DOHH2 (cell line): ENCODE measurements around the gene WAS.
A peak's percentile ranks its signal among the peaks of the same experiment; 100 is the strongest.

Source experiments
- H3F3A ChIP-seq: fragments of 200-600 bp; sonication (generic), shearing (Covaris generic); 2 replicates; pipeline ENCODE4 v1.6.0; 2016; ENCODE audit warnings: antibody characterized with exemption, mild to moderate bottlenecking; ENCODE audit not compliant: control insufficient read depth, insufficient read depth
- H3K27ac ChIP-seq: fragments of 200-600 bp; sonication (generic); 2 replicates; pipeline ENCODE4 v1.5.1; 2014; ENCODE audit warnings: low read depth, mild to moderate bottlenecking, low read length, moderate library complexity
- H3K27me3 ChIP-seq: fragments of 200-600 bp; sonication (generic); 2 replicates; pipeline ENCODE4 v1.6.1; 2014; ENCODE audit warnings: mild to moderate bottlenecking, low read length, mixed read lengths; ENCODE audit not compliant: control insufficient read depth
- H3K36me3 ChIP-seq: fragments of 200-600 bp; sonication (generic); 2 replicates; pipeline ENCODE4 v1.6.1; 2014; ENCODE audit warnings: mild to moderate bottlenecking, low read length, moderate library complexity, mixed read lengths; ENCODE audit not compliant: control insufficient read depth
- H3K4me1 ChIP-seq: fragments of 200-600 bp; sonication (generic); 2 replicates; pipeline ENCODE4 v1.6.1; 2014; ENCODE audit warnings: mild to moderate bottlenecking, low read length, mixed read lengths; ENCODE audit not compliant: control insufficient read depth
- H3K4me2 ChIP-seq: fragments of 200-600 bp; sonication (generic); 2 replicates; pipeline ENCODE4 v1.6.0; 2014; ENCODE audit warnings: mild to moderate bottlenecking, low read length, moderate library complexity
- H3K4me3 ChIP-seq: fragments of 200-600 bp; sonication (generic); 2 replicates; pipeline ENCODE4 v1.5.1; 2014; ENCODE audit warnings: mild to moderate bottlenecking, low read length, mixed read lengths
- H3K79me2 ChIP-seq: fragments of 200-600 bp; sonication (generic); 2 replicates; pipeline ENCODE4 v1.6.1; 2014; ENCODE audit warnings: mild to moderate bottlenecking, low read length, mixed read lengths; ENCODE audit not compliant: control insufficient read depth
- H3K9me2 ChIP-seq: fragments of 200-600 bp; sonication (generic); replicated peaks from 2 replicates; pipeline ENCODE4 v1.6.1; 2014; ENCODE audit warnings: mild to moderate bottlenecking, low read length, mixed read lengths; ENCODE audit not compliant: control insufficient read depth
- H3K9me3 ChIP-seq: fragments of 200-600 bp; sonication (generic); 2 replicates; pipeline ENCODE4 v1.6.1; 2014; ENCODE audit warnings: antibody characterized with exemption, low read length, mixed read lengths; ENCODE audit not compliant: control insufficient read depth, insufficient read depth
- H4K20me1 ChIP-seq: fragments of 200-600 bp; sonication (generic); 2 replicates; pipeline ENCODE4 v1.6.0; 2014; ENCODE audit warnings: low read depth, mild to moderate bottlenecking, antibody characterized with exemption, low read length, moderate library complexity; ENCODE audit not compliant: control insufficient read depth, insufficient read depth
- EZH2phosphoT487 ChIP-seq: fragments of 200-600 bp; sonication (generic); IDR thresholded peaks from 2 replicates; pipeline ENCODE4 v1.6.1; 2017; ENCODE audit warnings: borderline replicate concordance, mild to moderate bottlenecking, antibody characterized with exemption, low read length, moderate library complexity, mixed read lengths
- TF ChIP-seq, protein P1 (sequence below): fragments of 200-600 bp; sonication (generic); IDR thresholded peaks from one replicate; pipeline ENCODE4 v1.5.1; 2014; ENCODE audit warnings: antibody characterized with exemption, mild to moderate bottlenecking, low read depth, low read length; ENCODE audit not compliant: poor library complexity, severe bottlenecking

WAS gene

DNA sequence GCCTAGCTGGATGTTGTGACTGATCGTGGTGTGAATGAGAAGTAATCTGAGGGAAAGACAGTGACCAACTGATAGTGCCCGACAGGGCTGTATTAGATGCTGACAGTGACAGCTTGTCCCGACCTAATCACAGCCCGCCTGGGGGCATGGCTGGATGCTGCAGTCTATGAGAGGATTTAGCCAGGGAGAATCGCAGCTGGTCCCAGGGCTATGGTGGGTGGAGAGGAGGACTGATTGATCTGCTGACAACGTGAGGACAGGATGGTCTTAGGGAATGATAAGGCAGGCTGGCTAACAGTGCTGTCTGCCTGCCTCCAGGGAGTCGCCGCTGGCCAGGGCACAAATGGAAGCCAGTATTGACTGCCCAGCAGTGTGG, 12.3 kb downstream of the WAS start:
- Histone ChIP-seq H4K20me1 (no peaks in the 10 kb centered on the region), H3K27ac (peak overlapping the region; percentile 73), H3K4me3 (peak overlapping the region; percentile 84), H3F3A (no peaks in the 10 kb centered on the region), H3K9me2 (no peaks in the 10 kb centered on the region), H3K27me3 (no peaks in the 10 kb centered on the region), H3K36me3 (peaks cover 28% of the 10 kb centered on the region), H3K9me3 (no peaks in the 10 kb centered on the region), H3K4me1 (peaks cover 22% of the 10 kb centered on the region), H3K4me2 (peak overlapping the region; percentile 95), H3K79me2 (peaks cover 40% of the 10 kb centered on the region)
- TF ChIP-seq, protein P1, sequence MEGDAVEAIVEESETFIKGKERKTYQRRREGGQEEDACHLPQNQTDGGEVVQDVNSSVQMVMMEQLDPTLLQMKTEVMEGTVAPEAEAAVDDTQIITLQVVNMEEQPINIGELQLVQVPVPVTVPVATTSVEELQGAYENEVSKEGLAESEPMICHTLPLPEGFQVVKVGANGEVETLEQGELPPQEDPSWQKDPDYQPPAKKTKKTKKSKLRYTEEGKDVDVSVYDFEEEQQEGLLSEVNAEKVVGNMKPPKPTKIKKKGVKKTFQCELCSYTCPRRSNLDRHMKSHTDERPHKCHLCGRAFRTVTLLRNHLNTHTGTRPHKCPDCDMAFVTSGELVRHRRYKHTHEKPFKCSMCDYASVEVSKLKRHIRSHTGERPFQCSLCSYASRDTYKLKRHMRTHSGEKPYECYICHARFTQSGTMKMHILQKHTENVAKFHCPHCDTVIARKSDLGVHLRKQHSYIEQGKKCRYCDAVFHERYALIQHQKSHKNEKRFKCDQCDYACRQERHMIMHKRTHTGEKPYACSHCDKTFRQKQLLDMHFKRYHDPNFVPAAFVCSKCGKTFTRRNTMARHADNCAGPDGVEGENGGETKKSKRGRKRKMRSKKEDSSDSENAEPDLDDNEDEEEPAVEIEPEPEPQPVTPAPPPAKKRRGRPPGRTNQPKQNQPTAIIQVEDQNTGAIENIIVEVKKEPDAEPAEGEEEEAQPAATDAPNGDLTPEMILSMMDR = no peak
- TF ChIP-seq EZH2phosphoT487 = no peak

DNA sequence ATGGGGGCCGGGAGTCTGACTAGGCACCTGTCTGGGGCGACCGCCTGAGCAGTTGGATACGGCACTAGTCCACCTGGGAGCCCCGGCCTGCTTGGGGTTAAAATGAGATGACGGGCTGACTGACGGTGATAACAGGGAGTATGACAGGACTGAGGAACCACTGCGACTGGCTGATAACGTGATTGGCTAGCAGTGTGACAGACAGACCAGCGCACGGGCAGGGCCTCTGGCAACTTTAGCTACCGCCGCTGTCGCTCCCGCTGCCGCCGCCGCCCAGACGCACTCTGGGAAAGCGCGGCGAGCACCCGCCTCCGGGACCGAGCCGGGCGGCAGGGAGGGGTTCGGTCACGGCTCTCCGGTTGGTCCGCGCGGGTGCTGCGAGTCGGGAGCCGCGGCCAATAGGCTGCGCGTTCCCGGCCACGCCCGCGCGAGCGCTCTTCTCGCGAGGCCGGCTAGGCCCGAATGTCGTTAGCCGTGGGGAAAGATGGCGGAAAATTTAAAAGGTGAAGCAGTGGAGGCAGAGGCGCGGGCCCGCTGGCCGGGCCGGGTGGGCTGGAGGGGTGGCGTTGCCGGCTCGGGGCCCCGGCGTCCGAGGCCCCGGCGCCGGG, 12.8 kb downstream of the WAS start, which contains the start of gene SUV39H1:
TSS of gene SUV39H1 (plus strand) at position 434 of the 608 bp plus-strand sequence. CDS start at position 485, 51 bp downstream.
- H3K4me3 ChIP-seq = peak within 1 kb of the TSS; percentile 84
- no peaks in the 10 kb centered on the region for H4K20me1 ChIP-seq
- no peaks in the 10 kb centered on the region for H3K9me3 ChIP-seq
- peaks cover 33% of the 10 kb centered on the region for H3K36me3 ChIP-seq
- peak within 1 kb of the TSS; percentile 73 for H3K27ac ChIP-seq
- H3F3A ChIP-seq = no peaks in the 10 kb centered on the region
- H3K4me2 ChIP-seq = peak within 1 kb of the TSS; percentile 95
- H3K9me2 ChIP-seq = no peaks in the 10 kb centered on the region
- H3K79me2 ChIP-seq = peaks cover 45% of the 10 kb centered on the region
- peaks cover 22% of the 10 kb centered on the region for H3K4me1 ChIP-seq
- no peaks in the 10 kb centered on the region for H3K27me3 ChIP-seq
- TF ChIP-seq EZH2phosphoT487 = no peak
- TF ChIP-seq, protein P1 = no peak

DNA sequence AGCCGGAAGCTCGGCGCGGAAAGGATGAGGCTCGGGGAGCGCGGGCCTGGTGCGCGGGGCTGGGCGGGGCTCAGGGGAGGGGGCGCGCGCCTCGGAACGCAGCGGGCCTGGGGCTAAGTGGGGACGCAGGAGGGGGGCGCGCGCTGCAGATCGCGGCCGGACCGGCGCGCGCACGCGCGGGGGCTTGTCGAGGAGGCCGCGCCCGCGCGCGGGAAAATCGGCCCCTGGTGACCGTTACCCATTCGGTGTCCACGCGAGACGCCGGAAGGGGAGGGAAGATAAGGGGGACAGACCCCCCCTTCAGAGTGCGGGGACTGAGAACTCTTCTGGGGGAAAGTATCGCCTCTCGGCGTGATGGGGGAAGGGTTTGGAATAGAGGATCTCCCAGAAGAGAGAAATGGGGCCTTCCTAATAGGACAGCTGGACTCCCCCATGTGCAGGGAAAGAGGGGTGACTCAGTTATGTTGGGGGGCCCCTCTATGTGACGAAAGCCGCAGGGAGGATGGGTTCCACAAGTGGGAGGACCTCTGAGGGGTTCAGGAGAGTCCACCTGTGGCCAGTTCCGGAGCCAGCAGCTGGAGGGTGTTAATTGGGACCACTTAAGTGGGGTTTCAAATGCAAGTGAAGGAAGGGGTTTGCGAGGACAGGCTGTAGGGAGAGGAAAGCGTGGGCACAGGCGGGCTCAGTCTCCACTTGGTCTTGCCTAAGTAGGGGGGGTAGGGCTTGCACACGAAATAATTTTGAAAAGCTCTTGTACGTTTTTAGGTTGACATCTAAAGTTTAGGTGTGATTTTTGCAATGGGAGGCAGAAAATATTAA, 13.5 kb downstream of the WAS start:
- Histone ChIP-seq H4K20me1 (no peaks in the 10 kb centered on the region), H3K27me3 (no peaks in the 10 kb centered on the region), H3K27ac (peak overlapping the region; percentile 73), H3K9me3 (no peaks in the 10 kb centered on the region), H3F3A (no peaks in the 10 kb centered on the region), H3K79me2 (peaks cover 52% of the 10 kb centered on the region), H3K4me3 (peak overlapping the region; percentile 84), H3K9me2 (no peaks in the 10 kb centered on the region), H3K4me1 (peaks cover 22% of the 10 kb centered on the region), H3K36me3 (peaks cover 40% of the 10 kb centered on the region), H3K4me2 (peak overlapping the region; percentile 75)
- TF ChIP-seq EZH2phosphoT487 = no peak
- TF ChIP-seq, protein P1 = no peak
